Measurements from ENCODE around the gene ZNF43.
"Not testable (repeated sequence)": the region's sequence is repeated elsewhere in the genome, so short reads cannot be mapped to it uniquely, and the experiment has no call there.

ZNF43 gene

GRCh38 chr19:21835810-21836444, at the start of gene ZNF43:
Gene ZNF43, minus strand, starts transcription at chr19:21836182. Its CDS starts 144 bp downstream, at chr19:21836038.
- in situ Hi-C loops (cut with MboI; ENCODE audit: low sequenced_read_pairs), result no loop called here

GRCh38 chr19:21885516-21885915, 49.5 kb upstream of the ZNF43 start:
- in situ Hi-C loops (cut with MboI; ENCODE audit: low sequenced_read_pairs), result not testable (repeated sequence)

GRCh38 chr19:21884786-21885185, 48.8 kb upstream of the ZNF43 start:
- in situ Hi-C loops (cut with MboI; ENCODE audit: low sequenced_read_pairs), result not testable (repeated sequence)

- in situ Hi-C loops (cut with MboI; ENCODE audit: low sequenced_read_pairs), result no loop called here
Observed at GRCh38 chr19:21883516-21883915, 47.5 kb upstream of the ZNF43 start.

GRCh38 chr19:21880761-21881160, 44.8 kb upstream of the ZNF43 start:
- in situ Hi-C loops (cut with MboI; ENCODE audit: low sequenced_read_pairs), result not testable (repeated sequence)

DNA sequence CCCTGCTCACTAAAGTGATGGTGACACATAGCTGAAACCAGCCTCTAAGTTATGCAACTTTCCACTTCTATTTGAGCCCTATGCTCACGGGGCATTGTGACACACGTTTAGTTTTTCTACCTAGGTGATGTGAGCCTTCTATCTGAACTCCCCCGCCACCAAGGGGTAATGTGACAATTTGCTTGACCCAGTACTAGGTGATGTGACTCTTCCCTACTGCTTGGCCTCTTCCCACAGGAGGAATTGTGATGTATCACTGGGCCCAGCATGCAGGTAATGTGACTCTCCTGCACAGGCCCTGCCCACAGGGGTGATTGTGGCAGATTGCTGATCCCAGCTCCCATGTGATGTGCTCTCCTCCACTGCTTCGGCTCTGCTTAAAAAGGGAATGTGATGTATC, 42.7 kb upstream of the ZNF43 start:
- in situ Hi-C loops (cut with MboI; ENCODE audit: low sequenced_read_pairs), result no loop called here

GRCh38 chr19:21877976-21878375, 42.0 kb upstream of the ZNF43 start:
- in situ Hi-C loops (cut with MboI; ENCODE audit: low sequenced_read_pairs), result no loop called here

DNA sequence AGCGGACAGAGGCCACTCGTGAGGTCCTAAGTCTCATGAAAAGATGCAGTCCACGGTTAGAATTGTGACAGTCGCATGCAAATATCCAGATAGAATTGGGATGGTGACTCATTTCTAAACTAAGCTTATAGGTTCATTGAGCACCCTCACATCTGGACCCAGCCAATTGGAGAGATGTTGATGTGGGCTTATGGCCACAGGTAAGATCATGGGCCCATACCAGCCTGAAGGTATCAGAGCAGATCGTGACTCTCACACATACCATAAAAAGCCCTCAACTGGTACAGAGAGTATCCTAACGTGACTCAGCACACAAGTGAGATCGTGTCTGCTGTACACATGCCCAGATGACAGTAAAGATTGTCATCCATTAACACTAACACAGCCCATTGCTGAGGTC, 40.6 kb upstream of the ZNF43 start:
- in situ Hi-C loops (cut with MboI; ENCODE audit: low sequenced_read_pairs), result not testable (repeated sequence)

DNA sequence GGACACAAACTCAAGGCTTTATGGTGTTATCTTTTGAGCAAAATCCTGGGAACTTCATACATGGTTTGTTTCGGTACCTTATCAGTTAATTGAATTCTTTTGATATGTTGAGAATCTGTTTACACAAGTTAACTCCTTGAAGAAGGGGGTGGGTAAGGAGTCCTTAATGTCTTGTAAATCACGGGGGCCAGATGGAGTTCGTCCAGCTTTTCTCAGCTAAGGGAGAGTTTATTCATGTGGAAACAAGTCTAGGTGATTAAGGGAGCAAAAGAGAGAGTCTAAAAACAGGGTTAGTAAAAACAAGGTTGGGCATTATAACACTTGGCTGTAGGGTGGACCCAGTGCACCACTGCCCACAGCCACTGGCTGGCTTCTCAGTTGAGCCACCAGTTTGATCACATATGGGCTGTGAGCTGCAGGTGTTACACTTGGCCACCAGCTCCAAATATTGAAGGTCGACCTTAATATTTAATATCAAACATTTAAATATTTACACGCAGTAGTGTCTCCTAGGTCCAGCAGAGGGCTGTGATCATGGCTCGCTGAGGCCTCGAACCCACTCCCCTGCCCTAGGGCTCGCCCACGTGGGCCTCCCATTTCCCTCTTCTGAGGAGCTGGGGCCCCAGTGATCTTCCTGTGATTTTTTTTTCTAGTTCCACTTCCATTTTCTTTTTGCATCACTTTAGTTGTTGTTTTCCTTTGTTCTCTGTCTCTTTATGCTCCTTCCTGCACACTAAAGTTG, 21.0 kb upstream of the ZNF43 start:
- in situ Hi-C loops (cut with MboI; ENCODE audit: low sequenced_read_pairs), result no loop called here

GRCh38 chr19:21851596-21852345, 15.8 kb upstream of the ZNF43 start:
- in situ Hi-C loops (cut with MboI; ENCODE audit: low sequenced_read_pairs), result no loop called here

DNA sequence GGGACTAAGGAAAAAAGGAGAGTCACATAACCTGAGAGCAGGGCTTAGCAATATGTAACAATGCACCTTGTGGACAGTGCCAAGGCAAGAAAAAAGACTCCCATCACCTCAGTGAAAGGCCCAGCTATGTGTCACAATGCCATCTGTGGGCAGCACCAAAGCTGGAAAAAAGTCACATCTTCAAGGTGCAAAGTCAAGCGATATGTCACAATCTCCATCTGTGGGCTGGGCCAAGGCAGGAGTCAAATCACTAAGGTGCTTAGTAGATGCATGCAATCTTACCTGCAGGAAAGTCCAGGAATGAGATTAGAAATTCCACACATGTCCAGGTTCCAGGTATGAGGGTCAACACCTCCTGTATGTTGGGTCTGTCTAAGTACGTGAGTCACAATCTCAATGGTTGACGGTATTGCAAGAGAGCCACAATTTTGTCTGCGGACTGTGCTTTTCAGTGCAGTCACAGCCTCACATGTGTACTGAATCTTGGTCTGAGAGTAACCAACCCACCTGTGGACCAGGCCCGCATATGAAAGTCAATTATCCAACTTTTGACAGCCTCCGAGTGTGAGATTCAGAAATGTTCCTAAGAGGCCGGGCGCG, 14.8 kb upstream of the ZNF43 start:
- in situ Hi-C loops (cut with MboI; ENCODE audit: low sequenced_read_pairs), result no loop called here

GRCh38 chr19:21848706-21849105, 12.7 kb upstream of the ZNF43 start:
- in situ Hi-C loops (cut with MboI; ENCODE audit: low sequenced_read_pairs), result no loop called here

GRCh38 chr19:21843081-21843480, 7.1 kb upstream of the ZNF43 start:
- in situ Hi-C loops (cut with MboI; ENCODE audit: low sequenced_read_pairs), result no loop called here

DNA sequence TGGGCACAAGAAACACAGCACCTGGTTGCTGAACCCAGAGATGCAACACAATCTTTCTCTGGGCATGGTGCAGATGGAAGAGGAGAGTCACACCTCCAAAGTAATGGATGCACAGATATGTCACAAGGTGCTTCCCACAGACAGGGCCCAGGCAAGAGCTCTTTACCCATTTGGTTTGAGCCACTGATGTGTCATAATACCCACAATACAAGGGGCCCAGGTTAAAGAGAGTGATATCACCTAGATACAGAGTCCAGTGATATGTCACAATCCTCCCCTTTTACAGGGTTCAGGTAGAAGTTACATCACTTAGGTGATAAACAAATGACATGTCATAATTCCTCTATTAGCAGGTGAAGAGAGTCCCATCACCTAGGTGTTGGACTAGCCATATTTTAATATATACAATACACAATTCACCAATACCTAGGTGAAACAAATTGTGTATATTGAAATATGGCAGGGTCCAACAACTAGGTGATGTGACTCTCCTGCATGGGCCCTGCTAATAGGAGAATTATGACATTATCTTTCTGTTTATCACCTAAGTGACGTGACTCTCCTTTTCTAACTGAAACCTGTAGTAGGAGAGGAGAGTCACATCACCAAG, 5.6 kb upstream of the ZNF43 start:
- in situ Hi-C loops (cut with MboI; ENCODE audit: low sequenced_read_pairs), result no loop called here

DNA sequence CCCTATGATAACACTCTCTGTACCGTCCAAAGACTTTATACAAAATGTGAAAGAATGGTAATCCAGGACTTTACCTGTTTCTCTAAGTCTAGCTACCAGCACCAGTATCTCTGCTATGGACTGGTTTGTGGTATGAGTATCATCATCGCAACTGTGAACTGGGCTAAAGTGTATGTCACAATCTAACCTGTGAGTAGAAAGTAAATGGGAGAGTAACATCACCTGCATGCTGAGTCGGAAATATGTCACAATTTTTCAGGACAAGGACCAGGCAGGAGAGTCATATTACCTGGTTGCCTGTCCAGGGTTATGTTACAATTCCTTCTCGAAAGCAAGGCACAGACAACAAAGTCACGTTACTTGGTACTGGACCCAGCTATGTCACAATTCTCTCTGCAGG, 5.1 kb upstream of the ZNF43 start:
- in situ Hi-C loops (cut with MboI; ENCODE audit: low sequenced_read_pairs), result no loop called here

GRCh38 chr19:21839976-21840375, 4.0 kb upstream of the ZNF43 start:
- in situ Hi-C loops (cut with MboI; ENCODE audit: low sequenced_read_pairs), result no loop called here

GRCh38 chr19:21838646-21839045, 2.7 kb upstream of the ZNF43 start:
- in situ Hi-C loops (cut with MboI; ENCODE audit: low sequenced_read_pairs), result no loop called here

- in situ Hi-C loops (cut with MboI; ENCODE audit: low sequenced_read_pairs), result no loop called here
Observed at GRCh38 chr19:21835429-21835809, 563 bp downstream of the ZNF43 start.

DNA sequence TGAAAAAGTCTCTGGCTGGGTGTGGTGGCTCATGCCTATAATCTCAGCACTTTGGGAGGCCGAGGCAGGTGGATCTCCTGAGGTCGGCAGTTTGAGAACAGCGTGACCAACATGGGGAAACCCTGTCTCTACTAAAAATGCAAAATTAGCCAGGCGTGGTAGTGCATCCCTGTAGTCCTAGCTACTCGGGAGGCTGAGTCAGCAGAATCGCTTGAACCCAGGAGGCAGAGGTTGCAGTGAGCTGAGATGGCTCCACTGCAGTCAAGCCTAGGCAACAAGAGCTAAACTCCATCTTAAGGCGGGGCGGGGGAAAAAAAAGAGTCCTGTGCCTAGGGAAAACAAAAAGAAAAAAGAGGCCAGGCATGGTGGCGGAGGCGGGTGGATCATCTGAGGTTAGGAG, 2.2 kb downstream of the ZNF43 start:
- in situ Hi-C loops (cut with MboI; ENCODE audit: low sequenced_read_pairs), result no loop called here

- in situ Hi-C loops (cut with MboI; ENCODE audit: low sequenced_read_pairs), result no loop called here
Observed at GRCh38 chr19:21824679-21825078, 11.3 kb downstream of the ZNF43 start.

GRCh38 chr19:21823224-21823623, 12.8 kb downstream of the ZNF43 start:
- in situ Hi-C loops (cut with MboI; ENCODE audit: low sequenced_read_pairs), result no loop called here
